HL-60 (cell line): ENCODE data around the gene FRZB.

ENCODE experiments used
- CTCF ChIP-seq: IDR thresholded peaks from one replicate; pipeline ENCODE4 v1.5.1; 2011; ENCODE audit warnings: low read length, control low read depth, inconsistent platforms; ENCODE audit not compliant: insufficient read depth
- GABPA ChIP-seq: IDR thresholded peaks from 2 replicates; pipeline ENCODE4 v1.6.1; 2012; ENCODE audit warnings: low read depth
- POLR2AphosphoS5 ChIP-seq: IDR thresholded peaks from 2 replicates; pipeline ENCODE4 v1.6.1; 2012; ENCODE audit warnings: low read depth

GRCh38 chr2:182814804-182815203 is 51.6 kb downstream of the FRZB start:
- TF ChIP-seq CTCF (no peak), POLR2AphosphoS5 (no peak), GABPA (no peak)
